Eye (tissue), 1 donor: ENCODE results near the gene TMPRSS3.
A peak's percentile ranks its signal among the peaks of the same experiment; 100 is the strongest.

Experiments
- DNase-seq: peaks from one replicate; pipeline ENCODE4 v3.0.0-alpha.2; 2015

The TMPRSS3 gene

DNA sequence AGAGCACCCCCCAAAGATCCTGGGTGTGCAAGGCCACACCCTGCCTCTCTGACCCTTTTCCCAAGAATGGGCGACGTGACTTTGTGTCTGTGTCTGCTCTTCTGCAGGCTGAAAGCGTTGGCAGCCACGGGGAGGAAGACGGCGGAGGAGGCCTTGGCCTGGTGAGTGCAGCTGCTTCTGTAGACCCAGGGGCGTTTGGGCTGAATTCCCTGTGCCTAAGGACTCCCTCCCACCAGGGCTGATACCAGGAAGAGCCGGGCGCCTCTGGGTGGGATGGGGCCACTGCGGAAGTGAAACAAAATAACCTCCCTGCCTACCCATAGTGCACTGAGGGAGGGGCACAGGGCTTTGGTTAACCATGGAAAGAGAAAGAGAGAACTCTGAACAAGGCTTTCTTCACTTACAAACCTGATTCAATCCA, 10.4 kb upstream of the TMPRSS3 start:
- DNase-seq: no peak

DNA sequence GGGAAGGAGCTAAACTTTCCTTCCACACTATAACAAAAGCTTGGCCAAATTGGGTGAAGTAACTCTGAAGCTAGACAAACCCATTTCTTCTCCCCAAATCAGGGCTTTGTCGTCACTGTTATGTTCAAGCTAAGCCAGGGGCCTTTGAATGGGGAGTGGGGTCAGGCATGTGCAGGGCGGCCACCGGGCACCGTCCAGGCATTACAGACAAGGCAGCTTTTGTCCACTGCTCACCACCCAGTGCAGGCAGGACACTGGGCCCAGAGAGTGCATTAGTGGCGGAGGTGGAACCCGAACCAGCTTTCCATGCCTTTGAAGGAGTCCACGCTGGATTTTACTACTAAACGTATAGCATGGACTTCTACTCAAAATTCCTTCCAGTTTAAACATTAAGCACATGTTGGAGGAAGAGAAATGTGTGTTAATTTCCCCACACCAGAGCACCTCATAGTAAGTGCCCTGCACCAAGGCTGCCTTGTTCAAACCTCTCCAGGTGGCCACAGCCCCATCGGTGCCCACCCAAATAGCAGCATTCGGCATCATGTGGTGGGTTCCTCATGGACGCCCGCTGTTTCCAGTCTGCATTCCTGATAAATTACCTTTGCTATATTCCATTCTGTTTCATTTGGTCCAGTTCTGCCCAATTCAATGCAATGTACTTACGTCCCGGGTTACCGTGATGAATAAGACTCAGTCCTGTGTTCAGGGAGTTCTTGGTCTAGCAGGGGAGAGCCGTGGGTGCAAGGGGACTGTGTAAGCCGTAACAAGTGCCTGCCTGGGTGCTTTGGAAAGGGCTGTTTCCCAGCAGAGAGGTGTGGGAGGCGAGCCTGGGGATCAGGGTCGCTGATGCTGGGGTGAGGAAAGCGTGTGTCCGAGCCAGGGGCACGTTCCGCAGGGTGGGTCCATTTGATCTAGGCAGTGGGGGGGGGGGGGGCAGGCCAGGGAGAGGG, 9.5 kb upstream of the TMPRSS3 start:
- no peak for DNase-seq

DNA sequence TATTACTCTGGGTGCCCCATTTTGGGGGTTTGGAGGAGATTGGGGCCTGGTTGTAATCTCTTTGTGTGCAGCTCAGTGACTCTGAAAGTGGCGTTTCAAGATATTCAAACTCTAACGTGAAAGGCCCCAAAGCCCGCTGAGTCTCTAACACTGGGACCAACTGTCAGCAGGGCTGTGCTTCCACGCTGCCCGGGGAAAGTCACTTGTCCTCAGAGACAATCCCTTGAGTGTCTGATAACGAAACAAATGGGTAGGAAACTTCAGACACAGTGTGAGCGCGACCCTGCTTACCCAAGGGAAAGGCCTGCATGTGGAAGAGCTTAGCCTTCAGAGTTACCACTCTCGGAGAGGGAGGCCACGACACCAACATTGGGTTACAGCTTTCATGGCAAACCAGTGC, 8.7 kb upstream of the TMPRSS3 start:
- DNase-seq: no peak

DNA sequence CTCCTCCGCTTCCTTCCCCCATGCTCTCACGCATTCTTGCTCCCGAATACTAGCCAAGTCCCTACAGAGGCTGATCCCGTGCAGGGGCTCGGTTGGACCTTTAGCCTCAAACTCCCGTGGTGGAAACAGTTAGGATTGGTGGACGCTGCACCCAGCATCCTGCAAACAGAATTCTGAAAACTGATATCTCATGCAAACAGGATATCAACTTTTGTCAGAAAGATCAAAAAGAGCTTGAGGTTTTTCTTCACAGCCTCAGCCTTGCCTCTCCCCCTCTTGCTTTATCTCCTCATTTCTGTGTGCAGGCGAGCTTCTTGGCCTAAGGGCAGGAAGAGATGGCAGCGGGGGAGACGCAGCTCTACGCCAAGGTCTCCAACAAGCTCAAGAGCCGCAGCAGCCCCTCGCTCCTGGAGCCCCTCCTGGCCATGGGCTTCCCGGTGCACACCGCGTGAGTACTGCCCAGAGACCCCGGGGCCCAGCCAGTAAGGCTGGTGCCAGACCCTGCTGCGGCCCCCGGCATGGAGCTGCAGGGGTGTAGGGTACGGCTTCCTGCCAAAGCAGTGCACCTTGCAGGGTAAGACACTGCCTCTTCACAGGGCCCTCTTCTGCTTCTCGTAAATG, 7.9 kb upstream of the TMPRSS3 start, which contains the start of gene UBASH3A:
Gene UBASH3A (plus strand): TSS at position 292 of the 621 bp plus-strand sequence. CDS start 44 bp downstream, at position 336.
- DNase-seq: no peak

DNA sequence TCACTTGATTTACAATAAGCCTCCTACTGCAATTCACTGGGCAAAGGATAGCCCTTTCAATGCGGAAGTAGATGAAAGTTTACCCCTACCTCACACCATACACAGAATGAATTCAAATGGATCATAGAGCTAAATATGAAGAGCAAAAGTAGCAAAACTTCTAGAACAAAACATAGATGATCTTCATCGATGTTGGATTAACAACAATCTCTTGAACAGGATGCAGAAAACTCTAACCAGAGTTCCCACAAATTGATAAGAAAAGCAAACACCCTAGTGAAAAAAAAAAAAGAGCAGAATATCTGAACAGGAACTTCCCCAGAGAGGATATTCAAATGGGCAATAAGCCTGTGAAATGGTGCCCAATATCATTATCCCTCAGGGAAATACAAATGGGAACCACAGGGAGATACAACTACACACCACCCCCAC, 6.0 kb upstream of the TMPRSS3 start:
- DNase-seq: no peak

DNA sequence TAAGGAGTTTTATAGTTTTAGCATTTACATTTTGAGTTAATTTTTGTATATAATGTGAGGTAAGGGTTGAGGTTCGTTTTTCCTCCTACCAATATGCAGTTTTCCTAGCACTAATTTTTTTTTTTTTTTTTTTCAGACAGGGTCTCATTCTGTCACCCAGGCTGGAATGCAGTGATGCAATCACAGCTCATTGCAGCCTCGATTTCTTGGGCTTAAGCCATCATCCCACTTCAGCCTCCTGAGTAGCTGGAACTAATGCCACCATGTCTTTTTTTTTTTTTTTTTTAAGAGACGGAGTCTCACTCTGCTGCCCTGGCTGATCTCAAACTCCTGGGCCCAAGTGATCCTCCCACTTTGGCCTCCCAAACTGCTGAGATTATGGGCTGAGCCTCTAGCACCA, 5.3 kb upstream of the TMPRSS3 start:
- DNase-seq: no peak

DNA sequence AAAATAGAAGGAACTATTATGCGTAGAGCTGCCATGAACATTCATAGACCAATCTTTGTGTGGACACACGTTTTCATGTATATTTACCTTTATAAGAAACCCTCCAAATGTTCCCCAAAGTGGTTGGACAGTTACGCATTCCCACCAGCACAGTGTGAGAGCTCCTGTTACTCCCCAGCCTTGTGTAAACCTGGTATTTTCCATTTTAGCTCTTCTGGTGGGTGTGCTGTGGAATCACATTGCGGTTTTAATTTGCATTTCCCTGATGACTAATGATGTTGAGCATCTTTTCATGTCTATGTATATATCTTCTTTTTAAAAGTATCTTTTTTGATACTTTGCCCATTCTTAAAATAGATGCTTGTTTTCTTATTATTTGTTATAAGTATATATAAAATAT, 4.7 kb upstream of the TMPRSS3 start:
- no peak for DNase-seq

DNA sequence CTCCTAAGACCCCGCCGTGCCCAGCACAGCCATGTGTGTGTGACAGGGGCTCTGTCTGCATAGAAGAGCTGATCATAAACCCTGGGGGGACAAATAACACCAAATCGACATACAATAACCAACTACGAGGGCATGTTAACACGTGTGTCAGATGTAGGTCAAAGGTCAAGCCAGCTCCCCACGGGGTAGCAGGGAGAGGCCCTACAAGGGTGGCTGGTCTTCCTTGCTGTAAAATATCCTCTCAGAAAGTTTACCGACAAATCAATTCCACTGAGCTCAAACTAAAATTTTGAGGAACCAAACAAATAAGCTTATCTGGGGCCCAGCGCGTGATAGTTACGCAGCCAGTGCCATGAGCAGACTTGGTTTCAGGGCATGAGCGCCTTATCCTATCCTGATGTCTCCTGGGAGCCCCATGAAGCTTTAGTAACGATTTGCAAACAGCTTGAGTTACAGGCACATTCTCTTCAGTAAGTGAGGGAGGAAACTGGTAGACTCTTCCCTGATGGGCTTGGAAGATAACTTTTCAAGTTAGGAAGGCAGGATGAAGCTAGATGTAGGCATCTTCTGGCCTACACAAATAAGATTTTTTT, 2.7 kb upstream of the TMPRSS3 start:
- no peak for DNase-seq

DNA sequence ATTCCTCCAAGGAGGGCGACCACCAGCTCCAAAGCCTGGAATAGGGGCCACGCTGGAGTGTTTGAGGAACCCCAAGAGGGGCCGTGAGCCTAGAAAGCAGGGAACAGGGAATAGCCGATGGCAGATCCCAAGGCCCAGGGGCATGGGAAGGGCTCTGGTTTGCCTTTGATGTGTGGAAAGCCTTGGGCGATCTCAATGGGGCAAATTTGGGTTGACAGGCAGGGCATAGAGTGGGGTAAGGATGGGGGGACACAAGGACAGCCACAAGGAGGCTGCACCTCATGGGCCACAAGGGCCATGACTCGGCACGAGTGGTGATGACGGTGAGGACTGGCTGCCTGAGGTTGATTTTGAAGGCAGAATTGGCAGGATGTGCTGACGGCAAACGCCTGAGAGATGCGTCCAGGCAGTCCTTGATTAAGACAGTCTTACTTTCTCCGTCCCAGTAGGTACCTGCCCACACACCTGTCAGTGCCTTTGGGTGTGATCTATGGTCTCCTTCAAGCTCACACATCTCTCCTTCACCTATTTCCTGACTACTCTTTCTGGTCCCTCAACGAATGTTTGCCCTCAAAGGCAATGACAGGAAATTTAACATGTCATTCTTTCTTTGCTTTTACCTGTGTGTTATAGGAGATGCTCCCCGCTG, 2.0 kb upstream of the TMPRSS3 start:
- DNase-seq: no peak

DNA sequence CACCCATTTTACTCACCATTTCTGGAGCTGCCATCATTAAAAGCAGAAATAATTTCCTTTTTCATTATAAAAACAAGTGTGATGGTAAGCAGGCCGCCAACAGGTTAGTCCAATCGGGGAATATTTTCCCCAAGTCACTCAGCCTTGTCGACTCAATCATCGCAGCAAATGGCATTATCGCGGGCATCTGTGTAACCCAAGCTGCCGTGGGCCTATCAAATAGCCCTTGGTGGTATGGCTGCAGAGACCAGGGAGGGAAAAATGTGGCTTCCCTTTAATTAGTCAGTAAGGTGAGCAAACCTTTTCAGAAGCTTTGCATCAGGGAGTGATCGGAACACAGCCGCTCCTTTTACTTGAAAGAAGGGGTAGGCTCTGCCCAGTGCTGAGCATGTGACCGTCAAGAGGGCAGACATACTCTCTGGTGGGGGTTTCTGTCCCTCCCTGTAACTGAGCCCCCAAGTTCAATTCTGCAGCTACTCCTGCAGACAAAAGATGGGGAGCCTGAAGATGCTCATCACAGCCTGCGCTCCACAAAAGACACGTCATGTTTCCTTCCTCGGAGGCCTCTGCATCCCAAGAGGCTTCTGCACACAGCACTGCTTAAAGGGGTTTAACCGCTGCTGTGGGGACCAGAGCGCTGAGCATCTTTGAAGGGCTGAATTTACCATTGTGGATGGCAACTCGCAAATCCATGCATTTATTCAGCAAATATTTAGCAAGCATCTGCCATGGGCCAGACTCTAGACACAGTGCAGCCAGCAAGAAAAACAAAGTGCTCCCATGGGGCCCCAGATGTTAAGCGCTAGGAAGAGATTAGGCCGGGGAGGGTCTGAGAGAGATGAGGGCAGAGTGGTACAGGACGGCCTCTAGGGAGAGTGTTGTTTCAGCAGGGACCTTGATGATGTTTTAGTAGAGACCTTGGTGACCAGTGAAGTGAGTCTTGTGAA, 1.2 kb upstream of the TMPRSS3 start:
- DNase-seq: peak; percentile 52

DNA sequence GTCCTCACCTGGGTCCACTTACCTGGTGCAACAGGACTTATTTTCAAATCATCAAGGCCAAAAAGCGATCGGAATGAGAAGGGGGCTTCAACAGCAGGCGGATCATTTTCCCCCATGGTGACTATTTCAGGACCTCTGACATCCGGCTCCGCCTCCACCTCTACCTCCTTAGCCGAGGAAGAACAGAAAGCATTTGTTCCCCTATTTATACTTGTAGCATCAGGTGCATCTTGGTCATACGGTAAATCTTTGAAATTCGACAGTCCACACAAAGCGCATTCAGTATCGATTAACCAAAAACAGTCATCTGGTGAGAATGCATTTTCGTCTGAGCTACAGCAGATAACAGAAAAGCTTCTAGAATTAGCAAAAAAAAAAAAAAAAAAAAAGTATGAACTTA, 550 bp downstream of the TMPRSS3 start:
- no peak for DNase-seq

DNA sequence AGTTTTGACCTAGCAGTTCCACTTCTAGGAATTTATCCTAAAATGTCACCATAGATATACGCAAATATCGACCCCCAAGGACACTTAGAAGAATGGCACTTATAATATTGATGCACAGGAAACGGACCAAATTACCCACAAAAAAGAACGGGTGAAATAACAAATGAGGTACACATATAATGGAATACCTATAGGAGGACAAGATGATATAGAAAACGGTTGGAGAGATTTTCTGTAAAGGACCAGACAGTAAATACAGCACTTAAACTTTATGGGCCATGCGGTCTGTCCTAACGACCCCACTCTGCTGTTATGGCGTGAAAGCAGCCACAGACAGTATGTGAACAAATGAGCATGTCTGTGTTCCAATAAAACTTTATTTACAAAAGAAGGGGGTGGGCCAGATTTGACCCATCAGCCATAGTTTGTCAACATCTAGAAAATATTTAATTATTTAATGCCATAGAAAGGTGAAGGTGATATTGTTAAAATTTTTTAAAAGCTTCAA, 2.4 kb downstream of the TMPRSS3 start:
- DNase-seq: no peak

DNA sequence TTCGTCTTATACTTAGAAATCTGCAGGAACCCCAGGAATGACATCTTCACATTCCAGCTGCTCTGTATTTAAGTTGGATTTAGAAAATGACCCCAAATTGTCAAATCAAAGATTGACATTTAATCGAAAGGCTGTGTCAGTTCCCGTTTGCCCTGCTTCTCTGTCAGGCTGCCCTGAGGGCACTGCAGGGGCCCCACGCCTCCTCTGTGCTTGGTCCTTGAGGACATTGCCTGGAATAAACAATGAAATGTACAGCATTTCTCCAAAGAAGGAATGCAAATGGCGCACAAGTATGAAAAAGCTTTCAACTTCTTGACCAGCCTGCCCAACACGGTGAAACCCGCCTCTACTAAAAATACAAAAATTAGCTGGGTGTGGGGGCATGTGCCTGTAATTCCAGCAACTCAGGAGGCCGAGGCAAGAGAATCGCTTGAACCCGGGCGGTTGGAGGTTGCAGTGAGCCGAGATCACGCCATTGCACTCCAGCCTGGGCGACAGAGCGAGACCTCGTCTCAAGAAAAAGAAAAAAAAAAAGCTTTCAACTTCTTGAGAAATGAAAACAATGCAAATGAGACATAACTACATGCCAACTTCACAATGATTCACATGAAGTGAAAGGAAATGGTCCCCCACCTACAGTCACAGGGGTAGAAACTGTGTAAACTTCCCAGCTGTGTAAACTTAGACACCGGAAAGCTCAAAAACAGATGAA, 3.0 kb downstream of the TMPRSS3 start:
- no peak for DNase-seq

DNA sequence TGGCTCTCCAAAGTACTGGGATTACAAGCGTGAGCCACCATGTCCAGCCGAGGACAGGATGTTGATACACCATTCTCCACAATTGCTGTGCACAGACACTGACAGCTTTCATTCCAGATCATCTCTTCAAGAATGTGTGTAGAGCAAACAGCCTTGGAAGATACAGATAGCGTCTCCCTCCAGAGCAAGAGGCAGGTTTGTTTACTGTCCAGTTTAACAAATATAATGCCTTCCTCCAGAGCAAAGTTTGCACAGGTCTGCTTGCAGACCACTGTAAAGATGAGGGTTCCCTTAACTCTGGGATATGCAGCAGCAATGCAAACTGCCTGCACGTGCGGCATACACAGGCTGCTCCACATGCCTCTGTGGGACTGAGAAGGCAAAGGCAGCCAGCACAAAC, 4.6 kb downstream of the TMPRSS3 start:
- DNase-seq: no peak

DNA sequence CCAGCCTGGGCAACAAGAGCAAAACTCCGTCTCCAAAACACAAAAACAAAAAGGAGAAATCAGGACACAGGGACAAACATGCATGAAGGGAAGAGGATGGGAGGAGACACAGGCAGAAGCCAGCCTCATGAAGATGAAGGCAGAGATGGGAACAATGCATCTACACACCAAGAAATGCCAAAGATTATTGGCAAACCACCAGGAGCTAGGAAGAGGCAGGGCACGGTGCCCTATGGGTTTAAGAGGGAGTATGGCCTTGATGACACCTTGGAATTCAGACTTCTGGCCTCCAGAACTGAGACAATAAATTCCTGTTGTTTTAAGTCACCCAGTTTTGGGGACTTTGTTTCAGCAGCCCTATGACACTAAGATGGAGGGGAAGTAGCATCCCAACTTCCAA, 5.2 kb downstream of the TMPRSS3 start:
- DNase-seq: no peak

DNA sequence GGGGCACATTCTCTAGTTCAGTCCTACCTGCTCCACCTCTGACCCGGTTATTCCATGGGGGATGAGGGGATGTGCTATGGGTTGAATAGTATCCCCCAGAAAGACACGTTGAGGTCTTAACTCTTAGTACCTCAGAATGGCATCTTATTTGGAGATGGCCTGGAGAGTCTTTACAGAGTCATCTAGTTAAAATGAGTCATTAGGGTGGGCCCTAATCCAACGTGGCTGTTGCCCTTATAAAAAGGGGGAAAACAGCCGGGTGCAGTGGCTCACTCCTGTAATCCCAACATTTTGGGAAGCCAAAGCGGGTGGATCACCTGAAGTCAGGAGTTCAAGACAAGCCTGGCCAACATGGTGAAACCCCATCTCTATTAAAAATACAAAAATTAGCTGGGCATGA, 5.7 kb downstream of the TMPRSS3 start:
- no peak for DNase-seq

DNA sequence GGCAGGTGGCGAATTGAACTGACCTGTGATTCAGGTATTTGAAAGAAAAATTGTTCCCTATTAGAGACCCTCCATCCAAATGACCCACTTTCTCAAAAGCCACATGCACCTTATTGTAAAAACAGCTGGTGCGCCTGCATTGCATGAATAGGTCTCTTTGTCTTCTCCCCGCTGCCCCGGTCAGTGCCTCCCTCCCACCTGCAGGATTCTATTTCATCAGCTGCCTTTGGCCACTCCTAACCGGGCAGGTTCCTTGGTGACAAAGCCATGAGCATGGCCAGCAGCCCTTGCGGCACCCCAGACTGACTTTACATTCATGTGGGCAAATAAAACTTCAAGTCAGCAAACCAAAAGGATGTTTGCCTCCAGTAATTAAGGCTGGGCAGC, 6.4 kb downstream of the TMPRSS3 start:
- peak; percentile 45 for DNase-seq

DNA sequence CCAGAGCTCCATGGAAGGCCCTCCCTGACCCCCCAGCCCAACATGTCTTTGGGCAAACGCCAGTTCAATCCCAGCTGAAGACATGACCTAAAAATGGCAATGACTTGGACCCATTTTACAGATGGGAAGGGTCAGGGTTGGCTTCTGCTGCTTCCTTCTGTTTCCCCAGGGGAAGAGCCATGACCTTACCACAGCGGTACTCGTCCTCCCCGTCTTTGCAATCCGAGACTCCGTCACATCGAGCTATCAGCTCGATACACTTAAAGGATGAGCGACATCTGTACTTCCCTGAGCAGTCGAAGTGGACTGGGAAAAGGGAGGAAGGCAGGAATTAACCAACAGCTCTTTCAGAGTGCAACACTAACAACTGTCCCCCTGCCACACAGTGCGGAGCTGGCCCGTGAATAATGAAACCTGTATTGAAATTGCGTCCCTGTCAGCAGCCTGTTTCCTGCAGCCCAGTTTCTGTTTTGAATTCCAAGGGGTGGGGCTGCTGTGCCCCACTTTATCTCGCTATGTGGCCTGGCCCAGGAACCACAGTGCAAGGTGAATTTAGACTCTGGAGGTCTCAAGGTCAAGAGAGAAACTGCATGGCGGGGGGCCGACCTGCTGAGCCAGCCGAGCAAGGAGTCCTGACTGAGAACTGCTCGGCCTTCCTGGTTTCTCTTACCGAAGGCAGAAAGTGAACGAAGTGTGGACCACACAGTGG, 7.0 kb downstream of the TMPRSS3 start:
- peak; percentile 43 for DNase-seq

DNA sequence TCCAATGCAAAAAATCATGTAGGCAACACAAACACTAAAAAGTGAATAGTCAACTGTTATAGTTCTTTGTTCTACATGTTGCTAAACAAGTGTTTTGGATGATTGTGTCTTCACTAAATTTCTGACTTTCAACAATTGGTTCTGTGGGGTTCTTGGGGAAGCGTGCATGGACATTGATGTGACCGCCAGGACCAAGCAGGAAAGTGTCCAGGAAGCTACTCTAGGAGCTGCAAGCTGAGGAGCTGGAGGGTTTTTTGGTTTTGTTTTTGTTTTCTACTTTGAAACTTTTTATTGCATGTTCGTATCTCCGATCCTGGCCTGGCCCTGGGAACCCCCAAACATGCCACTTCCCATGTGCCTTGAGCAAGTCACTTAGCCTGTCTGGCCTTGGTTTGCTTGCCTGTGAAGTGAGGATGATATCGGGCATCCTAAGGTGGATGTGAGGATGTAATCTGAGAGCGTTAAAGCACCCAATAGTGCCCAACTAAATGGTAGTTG, 8.0 kb downstream of the TMPRSS3 start:
- no peak for DNase-seq

DNA sequence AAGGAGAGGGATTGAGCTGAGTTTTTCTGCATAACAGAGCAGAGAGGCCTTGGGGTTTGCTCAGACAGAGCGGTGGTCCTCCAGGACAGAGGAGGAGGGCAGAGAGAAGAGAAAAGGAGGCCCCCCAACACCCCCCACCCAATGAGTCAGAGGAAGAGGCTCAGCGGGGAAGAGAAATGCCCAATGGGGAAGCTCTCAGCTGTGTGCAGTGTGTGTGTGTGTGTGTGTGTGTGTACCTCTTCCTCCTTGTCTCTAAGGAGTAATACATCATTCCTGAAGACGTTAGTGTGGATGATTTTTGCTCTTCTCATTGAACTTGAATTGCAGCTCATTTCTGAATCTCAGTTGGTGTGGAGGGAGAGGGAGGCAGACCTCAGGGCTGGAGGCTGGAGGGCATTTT, 8.7 kb downstream of the TMPRSS3 start:
- DNase-seq: no peak
